Neural progenitor cell (in vitro differentiated cells): ENCODE data around the gene GLI2.

Experiments used
- CTCF ChIP-seq: fragments of 200-600 bp; sonication (generic); IDR thresholded peaks from 2 replicates; pipeline ENCODE4 v1.5.1; 2017; ENCODE audit warnings: antibody characterized with exemption, mild to moderate bottlenecking
- EZH2 ChIP-seq: fragments of 200-600 bp; sonication (generic); IDR thresholded peaks from 2 replicates; pipeline ENCODE4 v1.6.1; 2017; ENCODE audit warnings: antibody characterized with exemption, mild to moderate bottlenecking, moderate library complexity
- EZH2phosphoT487 ChIP-seq: fragments of 200-600 bp; sonication (generic); IDR thresholded peaks from 2 replicates; pipeline ENCODE4 v1.6.1; 2017; ENCODE audit warnings: antibody characterized with exemption

- TF ChIP-seq EZH2 (no peak), CTCF (peak; percentile 54), EZH2phosphoT487 (no peak)
Measured at GRCh38 chr2:120686511-120687168, 49.0 kb upstream of the GLI2 start.
